Glutamatergic neuron (in vitro differentiated cells): ENCODE results near the gene TTC8. TPM values are rescaled to one million over a fixed set of nuclear protein-coding genes. Genes with fewer than 3 reads are reported as not detected.

Experiments
- DNase-seq: peaks from one replicate; pipeline ENCODE4 v3.0.0; 2022
- H3K27ac Mint-ChIP-seq: one replicate; pipeline ENCODE4 v1.8.0; 2020; ENCODE audit warnings: mild to moderate bottlenecking, mixed read lengths, inconsistent platforms; ENCODE audit not compliant: unreplicated experiment
- H3K27me3 Mint-ChIP-seq: one replicate; pipeline ENCODE4 v1.8.0; 2020; ENCODE audit warnings: mild to moderate bottlenecking, moderate library complexity, mixed read lengths, inconsistent platforms; ENCODE audit not compliant: unreplicated experiment
- H3K36me3 Mint-ChIP-seq: one replicate; pipeline ENCODE4 v1.8.0; 2020; ENCODE audit warnings: mild to moderate bottlenecking, mixed read lengths, inconsistent platforms; ENCODE audit not compliant: unreplicated experiment
- H3K4me1 Mint-ChIP-seq: one replicate; pipeline ENCODE4 v1.8.0; 2020; ENCODE audit warnings: mild to moderate bottlenecking, low read depth, mixed read lengths, inconsistent platforms; ENCODE audit not compliant: unreplicated experiment
- H3K4me3 Mint-ChIP-seq: one replicate; pipeline ENCODE4 v1.8.0; 2020; ENCODE audit warnings: mild to moderate bottlenecking, mixed read lengths, inconsistent platforms; ENCODE audit not compliant: unreplicated experiment
- H3K9me3 Mint-ChIP-seq: one replicate; pipeline ENCODE4 v1.8.0; 2020; ENCODE audit warnings: mild to moderate bottlenecking, moderate library complexity, mixed read lengths, inconsistent platforms; ENCODE audit not compliant: unreplicated experiment
- total RNA-seq: library from RNA; stranded (reverse); fragmentation: NEBNext Ultra II Directional; extraction: Animal tissue kit (Norgen Biotek cat#: 25700); gene quantifications from one replicate; pipeline ENCODE4 v1.2.1, GENCODE V29; 2021; ENCODE audit not compliant: unreplicated experiment
- TF ChIP-seq, protein P1 (sequence below): fragments of 200-600 bp; sonication (generic); IDR thresholded peaks from one replicate; pipeline ENCODE4 v1.5.0; 2021; ENCODE audit not compliant: partially characterized antibody, unreplicated experiment

Gene TTC8
- total RNA-seq, 1 donor from 2014 or later: 7.6 TPM

- Mint-ChIP-seq H3K27me3 (no peaks in the 10 kb centered on the region), H3K9me3 (no peaks in the 10 kb centered on the region), H3K27ac (no peak overlapping the region), H3K4me1 (peaks cover 3% of the 10 kb centered on the region), H3K36me3 (no peaks in the 10 kb centered on the region), H3K4me3 (no peak overlapping the region)
- no peak for DNase-seq
- TF ChIP-seq, protein P1, sequence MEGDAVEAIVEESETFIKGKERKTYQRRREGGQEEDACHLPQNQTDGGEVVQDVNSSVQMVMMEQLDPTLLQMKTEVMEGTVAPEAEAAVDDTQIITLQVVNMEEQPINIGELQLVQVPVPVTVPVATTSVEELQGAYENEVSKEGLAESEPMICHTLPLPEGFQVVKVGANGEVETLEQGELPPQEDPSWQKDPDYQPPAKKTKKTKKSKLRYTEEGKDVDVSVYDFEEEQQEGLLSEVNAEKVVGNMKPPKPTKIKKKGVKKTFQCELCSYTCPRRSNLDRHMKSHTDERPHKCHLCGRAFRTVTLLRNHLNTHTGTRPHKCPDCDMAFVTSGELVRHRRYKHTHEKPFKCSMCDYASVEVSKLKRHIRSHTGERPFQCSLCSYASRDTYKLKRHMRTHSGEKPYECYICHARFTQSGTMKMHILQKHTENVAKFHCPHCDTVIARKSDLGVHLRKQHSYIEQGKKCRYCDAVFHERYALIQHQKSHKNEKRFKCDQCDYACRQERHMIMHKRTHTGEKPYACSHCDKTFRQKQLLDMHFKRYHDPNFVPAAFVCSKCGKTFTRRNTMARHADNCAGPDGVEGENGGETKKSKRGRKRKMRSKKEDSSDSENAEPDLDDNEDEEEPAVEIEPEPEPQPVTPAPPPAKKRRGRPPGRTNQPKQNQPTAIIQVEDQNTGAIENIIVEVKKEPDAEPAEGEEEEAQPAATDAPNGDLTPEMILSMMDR: no peak
Measured at GRCh38 chr14:88838015-88838414, 13.6 kb downstream of the TTC8 start.

DNA sequence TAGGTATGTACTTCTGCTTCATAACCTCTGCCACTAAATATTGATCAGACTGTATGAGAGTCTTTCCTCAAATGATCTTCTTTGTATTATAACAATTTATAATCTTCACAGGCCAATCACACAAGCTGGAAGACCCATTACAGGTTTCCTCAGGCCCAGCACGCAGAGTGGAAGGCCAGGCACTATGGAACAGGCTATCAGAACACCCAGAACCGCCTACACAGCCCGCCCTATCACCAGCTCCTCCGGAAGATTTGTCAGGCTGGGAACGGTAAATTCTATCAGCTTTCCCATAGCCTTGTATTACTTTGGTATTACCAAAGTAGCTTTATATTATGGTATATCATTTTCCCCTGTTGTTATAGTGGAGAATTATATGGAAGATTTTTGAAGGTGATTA, 16.5 kb downstream of the TTC8 start:
- DNase-seq: no peak
- H3K9me3 Mint-ChIP-seq: no peaks in the 10 kb centered on the region
- H3K27me3 Mint-ChIP-seq: no peaks in the 10 kb centered on the region
- peaks cover 3% of the 10 kb centered on the region for H3K4me1 Mint-ChIP-seq
- TF ChIP-seq, protein P1: no peak
- no peak overlapping the region for H3K4me3 Mint-ChIP-seq
- H3K36me3 Mint-ChIP-seq: no peaks in the 10 kb centered on the region
- H3K27ac Mint-ChIP-seq: no peak overlapping the region

GRCh38 chr14:88841741-88842140, 17.3 kb downstream of the TTC8 start:
- no peak overlapping the region for H3K4me3 Mint-ChIP-seq

GRCh38 chr14:88842414-88842813, 18.0 kb downstream of the TTC8 start:
- Mint-ChIP-seq H3K36me3 (no peaks in the 10 kb centered on the region), H3K9me3 (no peaks in the 10 kb centered on the region), H3K27ac (no peak overlapping the region), H3K4me3 (no peak overlapping the region), H3K27me3 (no peaks in the 10 kb centered on the region), H3K4me1 (peaks cover 3% of the 10 kb centered on the region)
- TF ChIP-seq, protein P1: no peak
- DNase-seq: no peak

More at GRCh38 chr14:88841741-88842140, 17.3 kb downstream of the TTC8 start:
- Mint-ChIP-seq H3K36me3 (no peaks in the 10 kb centered on the region), H3K27me3 (no peaks in the 10 kb centered on the region), H3K9me3 (no peaks in the 10 kb centered on the region), H3K27ac (no peak overlapping the region), H3K4me1 (peaks cover 3% of the 10 kb centered on the region)
- DNase-seq: no peak
- TF ChIP-seq, protein P1: no peak

DNA sequence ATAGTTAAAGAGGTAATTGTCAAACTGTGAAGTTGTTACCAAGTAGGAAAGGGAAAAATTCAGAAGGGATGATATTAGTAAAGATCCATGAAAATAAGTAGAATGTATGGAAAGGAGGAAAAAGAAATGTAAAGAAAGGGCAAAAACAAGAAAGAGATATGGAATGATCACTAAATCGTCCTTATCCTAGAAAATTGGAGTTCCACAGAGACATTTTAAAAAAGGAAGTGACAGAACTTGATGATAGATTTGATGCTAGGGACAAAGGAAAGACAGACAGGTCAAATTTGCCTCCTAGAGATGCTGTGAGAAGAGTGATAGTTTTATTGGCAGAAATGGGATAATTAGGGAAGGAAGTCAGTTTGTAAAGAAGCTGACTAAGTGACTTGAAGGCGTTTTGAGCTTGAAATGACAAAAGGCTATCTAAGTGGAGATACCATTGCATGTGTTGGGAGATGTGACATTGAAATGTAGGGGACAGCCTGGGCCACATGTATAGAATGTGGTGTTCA, 20.6 kb downstream of the TTC8 start:
- H3K9me3 Mint-ChIP-seq: no peaks in the 10 kb centered on the region

More for the DNA sequence above, 20.6 kb downstream of the TTC8 start:
- Mint-ChIP-seq H3K27me3 (no peaks in the 10 kb centered on the region), H3K27ac (no peak overlapping the region), H3K4me3 (no peak overlapping the region), H3K4me1 (peaks cover 3% of the 10 kb centered on the region), H3K36me3 (no peaks in the 10 kb centered on the region)
- TF ChIP-seq, protein P1: no peak
- no peak for DNase-seq
